Right ventricle myocardium inferior (tissue), 1 donor: Measurements from ENCODE around the gene MYO5B. TPM values are rescaled to one million over a fixed set of nuclear protein-coding genes. Genes with fewer than 3 reads are reported as not detected.

Source experiments
- ATAC-seq: fragments of 200-7000 bp; cut with Tn5 transposase; one replicate; pipeline ENCODE4 v1.9.1; 2020; ENCODE audit warnings: mild to moderate bottlenecking, moderate library complexity
- DNase-seq: peaks from one replicate; pipeline ENCODE4 v3.0.0; 2021; ENCODE audit errors: missing footprints
- intact Hi-C: fragments of 100-400 bp; cut with DNase I; formaldehyde crosslinking; loops from one replicate; pipeline ENCODE4 v1.11.0; 2022
- total RNA-seq: library from RNA; stranded (reverse); fragmentation: NEBNext Ultra II Directional; extraction: Animal tissue kit (Norgen Biotek cat#: 25700); gene quantifications from one replicate; pipeline ENCODE4 v1.2.1, GENCODE V29; 2021
- donor health status: DM: no; HTN: yes; CAD: no; lungs with severe emphysema.

Gene MYO5B
- total RNA-seq, 1 donor from 2014 or later, result 0.89 TPM

GRCh38 chr18:50192995-50193795 lies 1.8 kb downstream of the MYO5B start:
- DNase-seq, result no peak
- no peak for ATAC-seq
- intact Hi-C loops, result loop anchor here (10.0 kb wide), 1 partner anchor 678 kb away; no protein-coding TSS in a partner anchor

- ATAC-seq, result no peak
- intact Hi-C loops, result loop anchor here (10.0 kb wide), 1 partner anchor 676 kb away; no protein-coding TSS in a partner anchor
These were observed 4.0 kb downstream of the MYO5B start for GRCh38 chr18:50190926-50191325.

GRCh38 chr18:50190236-50190635 lies 4.7 kb downstream of the MYO5B start:
- no peak for DNase-seq
- no peak for ATAC-seq

More at GRCh38 chr18:50190926-50191325, 4.0 kb downstream of the MYO5B start:
- no peak for DNase-seq

GRCh38 chr18:50189160-50189559 lies 5.8 kb downstream of the MYO5B start:
- ATAC-seq (no peak), DNase-seq (no peak)
- intact Hi-C loops, result no loop called here

More at GRCh38 chr18:50190236-50190635, 4.7 kb downstream of the MYO5B start:
- intact Hi-C loops, result loop anchor here (10.0 kb wide), 1 partner anchor 675 kb away; no protein-coding TSS in a partner anchor

- no peak for ATAC-seq
- DNase-seq, result no peak
- intact Hi-C loops, result no loop called here
These were observed 6.3 kb downstream of the MYO5B start for GRCh38 chr18:50188652-50189051.

- DNase-seq, result no peak
- no peak for ATAC-seq
- intact Hi-C loops, result no loop called here
These were observed 7.3 kb downstream of the MYO5B start for GRCh38 chr18:50187659-50188058.

GRCh38 chr18:50186385-50186784 lies 8.6 kb downstream of the MYO5B start:
- DNase-seq (no peak), ATAC-seq (no peak)
- intact Hi-C loops, result no loop called here

GRCh38 chr18:50183556-50183955 lies 11.4 kb downstream of the MYO5B start:
- no peak for ATAC-seq
- intact Hi-C loops, result no loop called here
- no peak for DNase-seq

GRCh38 chr18:50182511-50182910 lies 12.4 kb downstream of the MYO5B start:
- intact Hi-C loops, result no loop called here

GRCh38 chr18:50181590-50181989 lies 13.4 kb downstream of the MYO5B start:
- no peak for ATAC-seq
- intact Hi-C loops, result no loop called here
- DNase-seq, result no peak

More at GRCh38 chr18:50182511-50182910, 12.4 kb downstream of the MYO5B start:
- DNase-seq (no peak), ATAC-seq (no peak)

GRCh38 chr18:50179465-50179864 lies 15.5 kb downstream of the MYO5B start:
- DNase-seq (no peak), ATAC-seq (no peak)
- intact Hi-C loops, result no loop called here

- no peak for ATAC-seq
- intact Hi-C loops, result no loop called here
- no peak for DNase-seq
These were observed 17.5 kb downstream of the MYO5B start for GRCh38 chr18:50177294-50177992.

- intact Hi-C loops, result no loop called here
- no peak for ATAC-seq
- no peak for DNase-seq
These were observed 22.6 kb downstream of the MYO5B start for GRCh38 chr18:50172367-50172766.

GRCh38 chr18:50171406-50171805 lies 23.5 kb downstream of the MYO5B start:
- DNase-seq (no peak), ATAC-seq (no peak)
- intact Hi-C loops, result no loop called here

- DNase-seq, result no peak
- intact Hi-C loops, result no loop called here
- ATAC-seq, result no peak
These were observed 24.9 kb downstream of the MYO5B start for GRCh38 chr18:50170004-50170403.

GRCh38 chr18:50169149-50169548 lies 25.8 kb downstream of the MYO5B start:
- intact Hi-C loops, result no loop called here
- DNase-seq, result no peak
- ATAC-seq, result no peak

GRCh38 chr18:50167966-50168365 lies 27.0 kb downstream of the MYO5B start:
- ATAC-seq (no peak), DNase-seq (no peak)
- intact Hi-C loops, result no loop called here

- intact Hi-C loops, result no loop called here
These were observed 28.0 kb downstream of the MYO5B start for GRCh38 chr18:50166901-50167300.

GRCh38 chr18:50163505-50163904 lies 31.4 kb downstream of the MYO5B start:
- intact Hi-C loops, result no loop called here
- ATAC-seq, result no peak

More at GRCh38 chr18:50166901-50167300, 28.0 kb downstream of the MYO5B start:
- ATAC-seq (no peak), DNase-seq (no peak)

More at GRCh38 chr18:50163505-50163904, 31.4 kb downstream of the MYO5B start:
- no peak for DNase-seq
